ENCODE data around the gene TBX2. TPM values are rescaled to one million over a fixed set of nuclear protein-coding genes. Genes with fewer than 3 reads are reported as not detected.

Gene TBX2
- total and polyA plus RNA-seq, 2 of the 13 experiments (the other 11 are each of a cell fraction or from before 2014, with no cell fraction given), result 2.8 to 15.3 TPM

DNA sequence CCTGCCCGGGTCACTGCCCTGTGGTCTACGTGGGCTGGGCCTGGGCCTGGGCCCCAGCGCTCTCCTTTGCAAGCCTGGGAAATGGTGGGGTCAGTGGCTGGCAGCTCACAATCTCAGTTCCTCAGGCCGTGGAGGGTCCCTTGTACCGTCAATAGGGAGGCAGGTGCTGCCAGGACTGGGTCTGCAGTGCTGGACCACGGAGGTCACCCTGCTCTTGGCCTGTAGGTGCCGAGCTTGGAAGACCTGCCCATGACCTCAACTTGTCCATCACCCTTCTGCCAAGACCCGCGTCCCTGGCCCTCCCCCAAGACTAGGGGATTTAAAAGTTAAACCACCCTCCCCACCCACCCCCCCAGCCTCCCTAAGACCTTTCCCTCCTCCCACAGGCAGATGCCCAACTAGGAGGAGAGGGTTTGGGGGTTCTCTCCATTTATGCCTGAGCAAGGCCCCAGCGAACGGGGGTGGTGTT lies 2.5 kb downstream of the TBX2 start:
- ATAC-seq, result no peak
- H3K4me1 ChIP-seq (ENCODE audit: insufficient read depth, low read length), result peaks cover 33% of the 10 kb centered on the region
- H3K27ac ChIP-seq (ENCODE audit: extremely low read length, insufficient read depth, low read length), result no peak overlapping the region
- in situ Hi-C loops (cut with HindIII; ENCODE audit: extremely low pct_ligation_motif_present, low pct_unique_long_range_greater_than_20kb), result no loop called here
- no peaks in the 10 kb centered on the region for H3K27me3 ChIP-seq (ENCODE audit: control insufficient read depth in 1 of 2, insufficient read depth in 2 of 2, low read length in 2 of 2)
- DNase-seq (ENCODE audit: low spot score), result no peak
- peaks cover 19% of the 10 kb centered on the region for H3K79me2 ChIP-seq (ENCODE audit: insufficient read depth, low read length)
- 87% methylated on average over 6 of the region's 11 CpGs for WGBS (ENCODE audit: low lambda C conversion rate)
- H3K4me2 ChIP-seq (ENCODE audit: low read depth, low read length), result peak overlapping the region; percentile 84
- no TSS peak for BruUV-seq (replicated peaks)
- H3K9ac ChIP-seq (ENCODE audit: insufficient read depth, low read depth, low read length), result no peak overlapping the region
- peak overlapping the region in 2 of 3 experiments; percentile 4 to 93; a peak in 1 of 6 replicates for H3K4me3 ChIP-seq (replicated peaks in 1 of 3; ENCODE audit: insufficient read depth in 1 of 3, low read depth in 2 of 3, low read length in 3 of 3)
- H3K36me3 ChIP-seq (replicated peaks in 1 of 2; ENCODE audit: control insufficient read depth in 1 of 2, insufficient read depth in 2 of 2, low read length in 2 of 2), result peaks cover 4 to 6% of the 10 kb centered on the region in 2 experiments; a peak in 2 of 5 replicates
- no peaks in the 10 kb centered on the region for H3K9me3 ChIP-seq (ENCODE audit: low read length)
- ChIA-PET POLR2A (no interaction called here), CTCF (ENCODE audit: low intra/inter-chr PET ratio, low total read pairs) (no interaction called here)
- H4K20me1 ChIP-seq (ENCODE audit: insufficient read depth, low read length), result no peaks in the 10 kb centered on the region
- no peak for FAIRE-seq
- TF ChIP-seq HNRNPL (IDR thresholded peaks at IDR 0.05; ENCODE audit: low read depth, low read length) (0 out of 2 replicates have a peak, but pooled peaks have one; percentile 11), AGO2 (optimal IDR thresholded peaks at IDR 0.05; ENCODE audit: low read depth, low read length) (peak; percentile 57), ZNF749 (CRISPR knock-in tag; IDR thresholded peaks at IDR 0.05; ENCODE audit: borderline replicate concordance) (no peak), ZNF274 (CRISPR knock-in tag; IDR thresholded peaks at IDR 0.05) (no peak)
- no peak overlapping the region for H2AFZ ChIP-seq (ENCODE audit: low read length)
- intact Hi-C loops (cut with micrococcal nuclease; ENCODE audit: unreplicated experiment), result no loop called here

DNA sequence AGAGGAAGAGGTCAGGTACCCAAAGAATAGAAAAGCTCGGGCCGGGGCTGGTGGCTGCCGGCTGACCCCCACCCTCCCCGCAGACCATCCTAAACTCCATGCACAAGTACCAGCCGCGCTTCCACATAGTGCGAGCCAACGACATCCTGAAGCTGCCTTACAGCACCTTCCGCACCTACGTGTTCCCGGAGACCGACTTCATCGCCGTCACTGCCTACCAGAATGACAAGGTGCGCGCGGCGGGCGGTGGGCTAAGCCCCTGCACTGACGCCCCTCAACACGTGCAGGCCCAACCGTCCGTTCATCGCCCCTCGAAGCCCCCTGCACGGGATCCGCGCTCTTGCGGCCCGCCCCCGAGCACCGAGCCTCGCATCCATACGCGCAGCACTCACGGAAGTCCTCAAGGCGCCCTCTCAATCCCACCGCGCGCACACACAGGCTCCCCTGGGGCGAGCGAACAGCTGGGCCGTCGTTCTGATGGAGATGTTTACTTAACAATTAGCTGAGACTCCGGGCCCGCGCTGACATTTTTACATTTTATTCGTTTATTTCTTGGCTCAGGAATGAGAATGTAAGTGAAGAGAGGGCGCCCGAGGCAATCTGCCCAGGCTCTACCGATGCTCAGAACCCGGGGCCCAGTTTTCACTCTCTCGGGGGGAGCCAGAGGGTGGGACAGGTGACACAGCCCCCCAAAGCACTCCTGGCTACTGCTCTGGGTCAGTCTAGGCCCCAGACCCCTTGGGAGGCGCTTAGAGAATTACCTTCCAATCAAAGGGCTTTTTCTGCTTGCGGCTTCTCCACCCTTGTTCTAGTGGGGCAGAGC lies 3.5 kb downstream of the TBX2 start:
- in situ Hi-C loops (cut with HindIII; ENCODE audit: extremely low pct_ligation_motif_present, low pct_unique_long_range_greater_than_20kb) (no loop called here), intact Hi-C loops (cut with micrococcal nuclease; ENCODE audit: unreplicated experiment) (no loop called here)
- ChIA-PET POLR2A (no interaction called here), CTCF (ENCODE audit: low intra/inter-chr PET ratio, low total read pairs) (no interaction called here)
- no peak overlapping the region for H3K27ac ChIP-seq (ENCODE audit: extremely low read length, insufficient read depth, low read length)
- H3K4me2 ChIP-seq (ENCODE audit: low read depth, low read length), result no peak overlapping the region
- H2AFZ ChIP-seq (ENCODE audit: low read length), result no peak overlapping the region
- H3K27me3 ChIP-seq (ENCODE audit: control insufficient read depth in 1 of 2, insufficient read depth in 2 of 2, low read length in 2 of 2), result no peaks in the 10 kb centered on the region
- H3K9me3 ChIP-seq (ENCODE audit: low read length), result no peaks in the 10 kb centered on the region
- DNase-seq (ENCODE audit: low spot score), result no peak
- H3K4me3 ChIP-seq (replicated peaks in 1 of 3; ENCODE audit: insufficient read depth in 1 of 3, low read depth in 2 of 3, low read length in 3 of 3), result no peak overlapping the region
- 97% methylated on average over 55 of the region's 55 CpGs for WGBS (ENCODE audit: low lambda C conversion rate)
- H3K79me2 ChIP-seq (ENCODE audit: insufficient read depth, low read length), result peaks cover 10% of the 10 kb centered on the region
- FAIRE-seq, result no peak
- TF ChIP-seq SATB2 (CRISPR knock-in tag; IDR thresholded peaks at IDR 0.05) (no peak), RBFOX2 (IDR thresholded peaks at IDR 0.05; ENCODE audit: low read depth, low read length) (peak; percentile 63), ZBTB38 (CRISPR knock-in tag; IDR thresholded peaks at IDR 0.05) (peak; percentile 45; the same call in 1 of the 2 replicates), AGO2 (optimal IDR thresholded peaks at IDR 0.05; ENCODE audit: low read depth, low read length) (peak; percentile 75)
- ATAC-seq, result no peak
- BruUV-seq (replicated peaks), result TSS peak; percentile 27
- no peak overlapping the region for H3K9ac ChIP-seq (ENCODE audit: insufficient read depth, low read depth, low read length)
- H3K36me3 ChIP-seq (replicated peaks in 1 of 2; ENCODE audit: control insufficient read depth in 1 of 2, insufficient read depth in 2 of 2, low read length in 2 of 2), result peaks cover 4 to 6% of the 10 kb centered on the region in 2 experiments; a peak in 2 of 5 replicates
- H4K20me1 ChIP-seq (ENCODE audit: insufficient read depth, low read length), result no peaks in the 10 kb centered on the region
- H3K4me1 ChIP-seq (ENCODE audit: insufficient read depth, low read length), result peaks cover 34% of the 10 kb centered on the region
